Activated CD8-positive, alpha-beta memory T cell treated with anti-CD3 and anti-CD28 coated beads, Interleukin-2, amount 50 U/mL, for 1 hour (primary cell): ENCODE results near the gene OXLD1.

Experiments used
- DNase-seq: peaks from one replicate; pipeline ENCODE4 v3.0.0-alpha.2; 2020; ENCODE audit errors: extremely low read depth

OXLD1 gene

DNA sequence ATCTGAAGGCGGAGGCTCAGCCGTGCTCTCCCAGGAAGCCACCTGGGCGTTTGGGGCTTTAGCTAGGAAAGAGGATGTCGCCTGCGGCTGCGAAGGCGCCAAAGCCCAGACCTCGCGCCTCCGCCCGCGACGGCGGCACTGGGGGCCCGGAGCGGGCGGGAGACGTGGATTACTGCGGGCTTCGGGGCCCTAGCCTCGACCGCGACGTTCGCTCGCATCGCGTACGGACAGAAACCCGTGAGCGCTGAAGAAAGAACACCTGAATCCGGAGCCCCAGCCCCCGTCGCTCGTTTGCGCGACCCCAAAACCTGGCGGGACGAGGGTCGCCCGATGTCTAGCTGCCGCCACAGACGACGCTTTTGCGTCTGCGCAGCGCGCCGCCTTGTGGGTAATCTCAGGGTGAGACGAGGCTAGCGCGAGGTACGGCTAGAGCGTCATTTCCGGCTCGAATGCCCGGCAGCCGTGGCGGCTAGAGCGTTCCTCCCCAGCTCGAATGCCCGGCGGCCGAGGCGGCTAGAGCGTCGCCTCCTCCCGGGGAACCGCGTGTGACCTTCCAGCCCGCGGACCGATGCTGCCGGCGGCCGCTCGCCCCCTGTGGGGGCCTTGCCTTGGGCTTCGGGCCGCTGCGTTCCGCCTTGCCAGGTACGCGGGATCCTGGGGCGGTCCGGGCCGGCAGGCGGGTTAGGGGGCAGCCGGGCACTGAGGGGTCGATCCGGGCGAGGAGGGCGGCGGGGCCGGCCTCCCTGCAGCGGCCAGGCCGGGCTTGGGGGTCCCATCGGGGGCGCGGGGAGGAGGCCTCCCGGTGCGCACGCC lies 36.7 kb upstream of the OXLD1 start, which contains the start of gene MRPL12:
MRPL12 (plus strand) TSS at position 434 of the 813 bp plus-strand sequence; CDS start at position 569, 135 bp downstream.
- DNase-seq: peak; percentile 69

DNA sequence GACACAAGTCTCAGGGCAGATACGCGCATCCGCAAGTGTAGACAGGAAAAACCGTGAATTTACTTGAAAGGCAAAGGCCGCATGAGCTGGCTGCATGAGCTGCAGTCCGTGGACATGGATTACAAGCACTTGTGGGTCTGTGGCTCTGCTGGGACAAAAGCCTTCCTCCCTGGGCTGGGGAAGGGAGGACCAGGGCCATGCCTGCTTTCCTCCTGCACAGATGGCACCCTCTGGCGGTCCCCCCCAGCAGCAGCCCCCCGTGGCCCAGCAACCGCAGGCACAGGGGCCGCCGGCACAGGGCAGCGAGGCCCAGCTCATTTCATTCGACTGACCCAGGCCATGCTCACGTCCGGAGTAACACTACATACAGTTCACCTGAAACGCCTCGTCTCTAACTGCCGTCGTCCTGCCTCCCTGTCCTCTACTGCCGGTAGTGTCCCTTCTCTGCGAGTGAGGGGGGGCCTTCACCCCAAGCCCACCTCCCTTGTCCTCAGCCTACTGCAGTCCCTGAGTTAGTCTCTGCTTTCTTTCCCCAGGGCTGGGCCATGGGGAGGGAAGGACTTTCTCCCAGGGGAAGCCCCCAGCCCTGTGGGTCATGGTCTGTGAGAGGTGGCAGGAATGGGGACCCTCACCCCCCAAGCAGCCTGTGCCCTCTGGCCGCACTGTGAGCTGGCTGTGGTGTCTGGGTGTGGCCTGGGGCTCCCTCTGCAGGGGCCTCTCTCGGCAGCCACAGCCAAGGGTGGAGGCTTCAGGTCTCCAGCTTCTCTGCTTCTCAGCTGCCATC lies 35.1 kb upstream of the OXLD1 start:
- DNase-seq: no peak

DNA sequence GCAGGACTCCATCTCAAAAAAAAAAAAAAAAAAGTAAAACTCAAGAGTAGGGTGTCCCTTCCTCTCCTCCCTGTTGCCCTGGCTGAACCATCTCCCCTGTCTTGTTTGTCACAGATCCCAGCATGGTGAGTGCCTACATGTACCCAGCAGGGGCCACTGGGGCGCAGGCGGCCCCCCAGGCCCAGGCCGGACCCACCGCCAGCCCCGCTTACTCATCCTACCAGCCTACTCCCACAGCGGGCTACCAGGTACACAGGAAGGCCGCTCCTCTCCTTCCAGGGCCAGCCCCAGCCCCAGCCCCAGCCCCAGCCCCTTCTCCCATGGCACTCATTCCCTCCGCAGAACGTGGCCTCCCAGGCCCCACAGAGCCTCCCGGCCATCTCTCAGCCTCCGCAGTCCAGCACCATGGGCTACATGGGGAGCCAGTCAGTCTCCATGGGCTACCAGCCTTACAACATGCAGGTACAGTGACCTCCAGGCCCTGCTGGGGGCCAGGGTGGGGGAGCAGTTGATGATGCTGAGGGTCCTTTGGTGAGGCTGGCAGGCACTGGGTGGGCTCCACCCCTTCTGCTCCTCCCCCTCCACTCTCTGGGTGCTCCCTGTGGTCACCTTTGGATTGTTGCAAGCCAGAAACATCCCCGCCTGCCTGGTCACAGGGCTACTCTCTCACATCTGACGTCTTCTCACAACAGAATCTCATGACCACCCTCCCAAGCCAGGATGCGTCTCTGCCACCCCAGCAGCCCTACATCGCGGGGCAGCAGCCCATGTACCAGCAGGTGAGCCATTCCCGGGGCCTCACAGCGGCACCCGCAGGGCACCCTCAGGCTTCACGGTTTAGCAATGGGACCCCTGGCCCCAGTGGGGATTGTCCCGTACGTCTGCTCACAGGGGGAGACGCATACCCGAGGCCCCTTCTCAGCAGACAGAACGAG lies 34.2 kb upstream of the OXLD1 start:
- no peak for DNase-seq

DNA sequence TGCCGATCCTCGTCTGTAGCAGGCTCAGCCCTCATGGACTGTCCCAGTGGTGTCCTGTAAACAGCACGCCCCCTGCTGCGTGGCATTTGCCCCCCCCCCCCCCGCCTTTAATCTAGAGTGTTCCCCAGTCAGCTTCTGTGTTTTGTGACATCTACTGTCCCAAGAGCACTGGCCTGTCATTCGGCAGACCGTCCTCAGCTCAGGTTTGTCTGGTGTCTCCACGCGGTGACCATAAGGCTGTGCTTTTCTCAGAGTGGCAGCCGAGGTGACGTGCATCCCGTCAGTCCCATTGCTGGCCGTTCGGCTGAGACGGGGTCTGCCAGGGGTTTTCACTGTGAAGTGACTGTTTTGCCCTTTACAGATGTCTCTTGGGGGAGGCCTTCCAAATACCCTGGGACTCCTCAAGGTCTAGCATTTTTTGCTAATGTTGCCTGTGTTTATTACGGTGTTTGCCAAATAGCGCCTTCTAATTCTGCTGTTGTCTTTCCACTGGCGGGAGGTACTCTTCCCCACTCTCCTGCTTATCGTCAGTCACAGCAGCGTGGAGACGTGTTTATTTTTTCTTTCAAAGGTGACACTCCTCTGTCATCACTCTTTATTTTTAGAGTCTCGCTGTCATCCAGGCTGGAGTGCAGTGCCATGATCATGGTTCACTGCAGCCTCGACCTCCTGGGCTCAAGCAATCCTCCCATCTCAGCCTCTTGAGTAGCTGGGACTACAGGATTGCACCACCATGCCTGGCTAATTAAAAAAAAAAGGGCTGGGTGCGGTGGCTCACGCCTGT lies 31.0 kb upstream of the OXLD1 start:
- no peak for DNase-seq

DNA sequence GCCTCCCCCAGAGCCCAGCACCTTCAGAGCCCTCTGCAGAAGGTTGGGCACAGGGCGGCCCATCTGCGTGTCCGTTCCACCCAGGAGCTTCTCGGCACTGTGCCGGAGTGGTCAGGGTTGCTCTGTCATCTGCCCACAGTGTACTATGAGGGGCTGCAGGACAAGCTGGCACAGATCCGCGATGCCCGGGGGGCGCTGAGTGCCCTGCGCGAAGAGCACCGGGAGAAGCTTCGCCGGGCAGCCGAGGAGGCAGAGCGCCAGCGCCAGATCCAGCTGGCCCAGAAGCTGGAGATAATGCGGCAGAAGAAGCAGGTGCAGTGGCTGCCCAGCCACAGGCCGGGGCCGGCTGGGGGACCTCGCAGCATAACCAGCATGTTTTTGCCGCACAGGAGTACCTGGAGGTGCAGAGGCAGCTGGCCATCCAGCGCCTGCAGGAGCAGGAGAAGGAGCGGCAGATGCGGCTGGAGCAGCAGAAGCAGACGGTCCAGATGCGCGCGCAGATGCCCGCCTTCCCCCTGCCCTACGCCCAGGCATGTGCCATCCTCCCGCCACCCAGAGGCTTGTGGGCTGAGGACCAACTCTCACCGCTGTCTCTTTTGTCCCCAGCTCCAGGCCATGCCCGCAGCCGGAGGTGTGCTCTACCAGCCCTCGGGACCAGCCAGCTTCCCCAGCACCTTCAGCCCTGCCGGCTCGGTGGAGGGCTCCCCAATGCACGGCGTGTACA lies 30.0 kb upstream of the OXLD1 start:
- no peak for DNase-seq

DNA sequence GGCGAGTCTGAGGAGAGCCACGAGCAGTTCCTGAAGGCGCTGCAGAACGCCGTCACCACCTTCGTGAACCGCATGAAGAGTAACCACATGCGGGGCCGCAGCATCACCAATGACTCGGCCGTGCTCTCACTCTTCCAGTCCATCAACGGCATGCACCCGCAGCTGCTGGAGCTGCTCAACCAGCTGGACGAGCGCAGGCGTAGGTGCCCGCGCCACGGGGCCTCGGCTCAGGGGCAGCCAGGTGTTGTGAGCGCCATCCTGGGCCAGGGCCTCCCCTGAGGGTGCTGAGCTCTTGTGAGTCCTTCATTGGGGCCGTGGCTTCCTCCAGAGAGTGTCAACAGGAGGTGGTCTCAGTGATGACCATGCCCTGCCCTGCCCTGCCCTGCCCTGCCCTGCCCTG lies 29.4 kb upstream of the OXLD1 start:
- no peak for DNase-seq

DNA sequence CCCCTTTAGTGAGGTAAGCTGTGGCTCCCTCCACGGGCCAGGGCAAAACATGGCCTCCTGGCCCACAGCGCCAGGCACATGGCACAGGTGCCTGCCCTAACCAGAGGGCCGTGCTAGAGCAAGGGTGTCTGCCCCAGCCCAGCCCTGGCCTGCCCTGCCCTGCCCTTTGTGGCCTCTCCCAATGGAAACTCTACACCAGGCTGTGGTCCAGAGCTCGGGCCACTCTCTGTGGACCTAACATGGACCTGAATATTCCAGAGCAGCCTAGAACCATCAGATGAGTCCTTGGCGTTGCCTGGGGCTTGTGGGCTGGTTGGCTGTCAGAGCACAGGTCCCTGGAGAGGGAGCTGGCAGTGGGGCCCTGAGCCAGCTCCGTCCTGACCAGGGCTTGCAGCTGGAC lies 28.8 kb upstream of the OXLD1 start:
- DNase-seq: no peak

DNA sequence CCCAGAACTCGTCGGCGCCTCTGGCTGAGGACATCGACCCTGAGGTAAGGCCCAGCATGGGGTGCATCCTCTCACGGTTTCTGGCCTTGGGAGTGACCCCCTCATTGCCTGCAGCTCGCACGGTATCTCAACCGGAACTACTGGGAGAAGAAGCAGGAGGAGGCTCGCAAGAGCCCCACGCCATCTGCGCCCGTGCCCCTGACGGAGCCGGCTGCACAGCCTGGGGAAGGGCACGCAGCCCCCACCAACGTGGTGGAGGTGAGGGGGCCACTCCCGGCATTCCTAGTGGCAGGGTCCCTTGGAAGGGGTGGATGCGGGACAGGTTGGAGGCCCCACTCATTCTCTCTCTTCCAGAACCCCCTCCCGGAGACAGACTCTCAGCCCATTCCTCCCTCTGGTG lies 28.4 kb upstream of the OXLD1 start:
- no peak for DNase-seq

DNA sequence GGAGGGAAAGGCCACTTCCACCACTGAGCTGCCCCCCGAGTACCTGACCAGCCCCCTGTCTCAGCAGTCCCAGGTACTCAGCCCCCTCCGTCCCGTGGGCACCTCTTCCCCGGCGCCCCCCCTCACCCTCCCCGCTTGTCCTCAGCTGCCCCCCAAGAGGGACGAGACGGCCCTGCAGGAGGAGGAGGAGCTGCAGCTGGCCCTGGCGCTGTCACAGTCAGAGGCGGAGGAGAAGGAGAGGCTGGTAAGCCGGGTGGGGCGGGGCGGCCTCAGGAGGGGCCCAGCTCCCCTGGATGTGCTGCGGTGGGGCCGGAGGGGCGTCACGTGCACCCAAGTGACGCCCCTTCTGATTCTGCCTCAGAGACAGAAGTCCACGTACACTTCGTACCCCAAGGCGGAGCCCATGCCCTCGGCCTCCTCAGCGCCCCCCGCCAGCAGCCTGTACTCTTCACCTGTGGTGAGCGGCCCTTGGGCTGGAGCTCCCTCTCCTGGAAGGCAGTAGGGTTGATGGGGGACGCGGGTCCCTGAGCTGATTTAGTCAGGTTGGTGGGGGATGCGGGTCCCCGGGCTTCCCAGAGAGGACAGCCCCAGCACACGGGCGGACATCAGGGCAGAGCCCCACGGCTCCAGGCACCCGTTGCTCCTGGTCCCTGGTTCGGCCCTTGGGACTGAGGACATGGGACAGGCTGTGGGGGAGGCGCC lies 27.3 kb upstream of the OXLD1 start:
- no peak for DNase-seq

DNA sequence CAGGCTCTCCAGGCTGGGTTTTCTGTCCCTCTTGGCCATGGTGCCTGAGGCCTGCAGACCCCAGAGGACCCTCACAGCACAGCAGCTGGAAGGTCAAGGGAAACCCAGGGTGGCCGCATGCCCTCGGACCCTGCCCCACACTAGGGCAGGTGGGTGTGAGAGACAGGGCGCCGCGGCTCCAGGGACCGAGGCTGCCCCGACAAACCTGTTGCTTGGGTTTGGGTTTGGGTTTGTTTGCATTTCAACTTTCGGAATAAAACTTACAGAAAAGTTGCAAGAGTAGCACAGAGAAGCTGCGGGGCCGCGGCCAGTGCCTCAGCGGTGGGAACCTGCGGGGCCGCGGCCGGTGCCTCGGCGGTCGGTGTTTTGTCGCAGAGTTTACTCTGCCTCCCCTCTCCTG lies 25.2 kb upstream of the OXLD1 start:
- no peak for DNase-seq

DNA sequence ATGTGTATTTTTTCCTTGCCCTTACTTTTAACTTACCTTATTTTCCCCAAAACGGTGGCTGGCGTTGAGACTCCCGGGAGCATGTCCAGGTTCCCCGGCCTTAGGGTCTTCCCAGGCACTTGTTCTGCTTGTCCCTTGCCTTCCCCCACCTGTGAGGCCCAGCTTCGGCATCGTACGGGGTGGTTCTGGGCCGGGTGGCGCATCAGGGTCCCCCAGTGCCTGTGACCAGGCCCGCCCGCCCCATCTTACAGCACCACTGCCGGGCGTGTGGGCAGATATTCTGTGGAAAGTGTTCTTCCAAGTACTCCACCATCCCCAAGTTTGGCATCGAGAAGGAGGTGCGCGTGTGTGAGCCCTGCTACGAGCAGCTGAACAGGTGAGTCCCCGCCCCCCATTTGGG lies 24.8 kb upstream of the OXLD1 start:
- DNase-seq: no peak

DNA sequence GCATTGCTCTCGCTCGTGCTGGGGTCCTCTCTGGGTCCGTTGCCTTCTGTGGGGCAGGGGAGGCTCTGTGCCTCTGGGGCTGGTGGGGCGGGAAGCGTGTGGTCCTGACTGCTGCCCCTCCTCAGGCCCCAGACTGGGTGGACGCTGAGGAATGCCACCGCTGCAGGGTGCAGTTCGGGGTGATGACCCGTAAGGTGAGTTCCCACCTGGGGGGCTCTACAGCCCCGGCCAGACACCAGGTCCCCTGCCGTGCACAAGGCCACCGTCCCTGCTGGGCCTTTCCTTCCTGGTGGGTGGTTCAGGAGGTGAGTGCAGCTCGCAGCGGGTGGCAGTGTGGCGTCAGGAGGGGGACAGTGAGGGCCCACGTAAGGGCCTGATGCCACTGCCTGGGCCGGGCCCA lies 24.1 kb upstream of the OXLD1 start:
- DNase-seq: no peak

DNA sequence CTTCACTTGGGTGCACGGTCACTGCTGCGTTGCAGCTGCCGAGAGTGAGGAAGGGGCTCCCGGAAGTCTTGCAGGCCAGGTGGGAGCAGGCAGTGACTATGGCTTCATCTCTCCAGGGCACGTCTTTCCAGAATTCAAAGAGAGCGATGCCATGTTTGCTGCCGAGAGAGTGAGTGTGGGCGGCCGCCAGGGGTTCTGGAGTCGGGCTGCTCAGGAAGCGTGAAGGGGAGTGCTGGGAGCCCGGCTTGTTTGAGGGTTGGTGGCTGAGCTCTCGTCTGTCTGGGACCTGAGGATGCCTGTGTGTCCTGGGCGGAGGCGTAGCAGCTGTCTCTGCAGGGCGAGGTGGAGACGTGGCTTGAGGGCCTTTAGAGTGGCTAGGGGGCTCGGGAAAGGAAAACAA lies 23.7 kb upstream of the OXLD1 start:
- DNase-seq: no peak

DNA sequence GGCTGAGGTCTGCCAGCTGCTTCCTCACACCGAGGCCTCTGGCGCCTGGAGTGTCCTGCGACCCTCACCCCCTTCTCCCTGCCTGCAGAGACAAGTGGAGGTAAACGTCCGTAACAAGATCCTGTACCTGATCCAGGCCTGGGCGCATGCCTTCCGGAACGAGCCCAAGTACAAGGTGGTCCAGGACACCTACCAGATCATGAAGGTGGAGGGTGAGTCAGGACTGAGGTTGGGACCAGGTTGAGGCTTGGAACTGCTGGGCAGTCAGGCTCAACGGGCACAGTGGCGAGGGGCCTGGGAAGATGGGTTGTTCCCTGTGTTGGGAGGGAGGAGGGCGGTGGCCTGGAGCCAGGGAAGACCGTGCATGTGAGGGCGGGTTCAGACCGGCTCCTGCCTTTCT lies 22.2 kb upstream of the OXLD1 start:
- no peak for DNase-seq

DNA sequence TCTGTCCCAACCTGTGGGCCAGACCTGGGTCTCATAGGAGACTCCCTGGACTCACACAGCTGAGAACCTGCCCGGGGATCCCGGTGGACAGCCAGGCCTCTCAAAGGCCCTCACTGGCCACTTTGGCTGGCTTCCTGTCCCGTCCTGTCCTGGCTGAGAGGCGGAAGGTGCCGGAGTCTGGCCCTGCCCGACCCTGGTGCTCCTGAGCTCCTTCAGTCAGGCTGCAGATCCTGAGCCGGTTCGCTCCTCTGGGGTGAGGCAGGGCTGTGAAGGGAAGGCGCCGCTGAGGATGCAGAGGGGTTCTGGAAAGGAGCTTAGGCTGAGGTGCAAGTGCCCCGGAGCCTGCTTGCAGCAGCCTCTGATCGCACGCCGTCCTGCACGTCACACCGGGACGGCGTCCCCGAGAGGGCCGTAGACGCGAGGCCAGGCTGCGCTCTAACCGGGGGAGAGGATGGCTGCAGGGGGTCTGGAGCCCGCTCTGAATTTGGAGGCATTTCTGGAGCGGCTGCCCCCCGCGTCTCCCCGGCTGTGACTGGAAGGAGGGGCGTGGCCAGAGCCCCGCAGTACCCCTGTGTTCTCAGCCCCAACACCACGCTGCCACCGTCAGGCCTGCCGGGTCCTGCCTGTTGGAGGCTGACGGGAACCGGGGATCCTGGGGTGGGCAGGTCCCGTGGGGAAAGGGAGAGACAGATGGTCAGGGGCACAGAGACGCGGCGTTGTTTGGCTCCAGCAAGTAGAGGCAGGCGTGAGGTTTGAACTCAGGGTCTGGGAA lies 21.6 kb upstream of the OXLD1 start:
- DNase-seq: no peak

DNA sequence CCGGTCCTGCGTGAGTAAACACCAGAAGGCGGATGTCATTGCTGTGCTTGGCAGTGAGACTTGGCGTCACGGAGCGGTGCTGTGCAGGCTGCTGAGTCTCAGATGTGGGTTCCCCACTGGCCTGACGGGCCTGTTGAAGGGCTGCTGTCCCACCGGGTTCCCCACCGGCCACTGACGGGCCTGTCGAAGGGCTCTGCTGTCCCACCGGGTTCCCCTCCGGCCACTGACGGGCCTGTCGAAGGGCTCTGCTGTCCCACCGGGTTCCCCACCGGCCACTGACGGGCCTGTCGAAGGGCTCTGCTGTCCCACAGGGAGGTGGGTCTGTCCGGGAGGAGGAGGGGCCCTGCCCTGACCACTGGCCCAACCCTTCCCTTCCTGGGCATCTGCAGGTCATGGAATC lies 20.2 kb upstream of the OXLD1 start:
- DNase-seq: no peak

DNA sequence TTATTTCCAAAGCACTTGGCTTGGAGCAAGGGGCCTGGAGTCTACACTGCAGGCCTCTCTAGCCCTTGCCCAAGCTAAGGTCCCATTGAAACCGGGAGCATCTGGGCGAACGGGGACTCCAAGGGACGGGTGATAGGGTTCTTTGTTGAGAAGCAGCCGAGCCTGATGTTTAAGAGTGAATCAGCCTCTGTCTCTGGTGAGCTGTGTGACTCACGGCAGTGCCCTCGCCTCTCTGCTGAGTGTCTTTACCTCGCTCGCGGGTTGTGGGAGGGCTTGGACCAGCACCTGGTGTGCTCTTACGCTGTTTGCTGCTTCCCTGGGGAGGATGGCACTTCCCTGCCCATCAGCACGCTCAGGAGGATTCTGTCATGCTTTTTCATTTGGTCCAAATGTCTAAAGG lies 18.7 kb upstream of the OXLD1 start:
- DNase-seq: no peak

DNA sequence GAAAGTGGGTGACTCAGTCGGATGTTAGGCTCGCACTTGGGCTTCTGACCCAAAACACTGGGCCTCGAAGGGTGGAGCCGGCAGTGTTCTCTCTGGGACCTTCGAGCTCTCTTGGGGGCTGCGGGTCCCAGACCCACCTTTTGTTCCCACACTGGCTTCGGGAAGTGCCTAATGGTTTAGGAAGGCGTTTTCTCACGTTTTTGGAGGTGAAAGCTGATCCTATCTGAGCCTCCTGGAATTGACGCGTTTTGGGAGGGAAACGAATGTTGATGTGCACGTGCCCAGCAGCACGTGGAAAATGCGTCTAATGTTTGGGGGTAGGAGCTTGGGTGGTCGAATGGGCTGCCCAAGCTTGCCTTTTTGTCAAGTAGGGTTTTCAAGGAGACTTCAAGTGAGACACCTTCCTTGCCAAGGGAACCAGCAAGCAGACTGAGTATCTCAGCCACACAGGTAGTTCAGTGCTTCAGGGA lies 18.1 kb upstream of the OXLD1 start:
- DNase-seq: no peak
